GM12878 (cell line): ENCODE data around the gene H6PD. TPM values are rescaled to one million over a fixed set of nuclear protein-coding genes. Genes with fewer than 3 reads are reported as not detected.

Experiments
- ATAC-seq: fragments of 200-7000 bp; cut with Tn5 transposase; 3 replicates; pipeline ENCODE4 v1.9.1; 2020; ENCODE audit warnings: mild to moderate bottlenecking, moderate library complexity
- BruUV-seq: library from RNA; stranded (reverse); fragments of 400-500 nt; replicated peaks from 2 replicates; lab custom pipeline; 2021; lab: Mats Ljungman, UMichigan
- CTCF ChIA-PET: fragments of 300-600 bp; sonication (Branson Sonifier 250); formaldehyde crosslinking; extraction: SDS; loops from one replicate; lab custom pipeline; 2021; ENCODE audit warnings: inconsistent platforms; lab: Yijun Ruan, JAX
- POLR2A ChIA-PET: fragments of 350-600 bp; formaldehyde crosslinking; extraction: SDS; loops from one replicate; lab custom pipeline; 2021; ENCODE audit warnings: inconsistent platforms; lab: Charles Lee
- RAD21 ChIA-PET: fragments of 300-600 bp; sonication (Branson Sonifier 250); formaldehyde crosslinking; loops from one replicate; lab custom pipeline; 2023; ENCODE audit warnings: antibody characterized with exemption; ENCODE audit not compliant: unreplicated experiment; lab: Charles Lee
- SMC1A ChIA-PET: fragments of 300-600 bp; sonication (Branson Sonifier 250); formaldehyde crosslinking; loops from one replicate; lab custom pipeline; 2023; ENCODE audit not compliant: unreplicated experiment, uncharacterized antibody; lab: Charles Lee
- DNase-seq: peaks from one replicate; pipeline ENCODE4 v3.0.0-alpha.2; 2011; ENCODE audit warnings: low read depth, low spot score
- FAIRE-seq: peaks from 3 replicates; lab custom pipeline; 2011; peaks lifted over from hg19 to GRCh38; lab: Jason Lieb, UNC
- H2AFZ ChIP-seq: 2 replicates; pipeline ENCODE4 v1.6.0; 2011; ENCODE audit warnings: low read depth, low read length, control low read depth; ENCODE audit not compliant: control insufficient read depth
- H3K27ac ChIP-seq: 2 replicates; pipeline ENCODE4 v1.5.1; 2011; ENCODE audit warnings: control low read depth; ENCODE audit not compliant: control insufficient read depth, insufficient read depth
- H3K27me3 ChIP-seq, 2 experiments: replicated peaks in 1 of 2; 2 replicates each; pipeline versions ENCODE4 v1.6.0 to v1.6.1; 2011; ENCODE audit warnings: low read length in 1 of 2; ENCODE audit not compliant: control insufficient read depth in 2 of 2, insufficient read depth in 2 of 2
- H3K36me3 ChIP-seq, 2 experiments: 2 replicates each; pipeline ENCODE4 v1.5.1; 2011; ENCODE audit warnings: low read length in 1 of 2; ENCODE audit not compliant: control insufficient read depth in 2 of 2, insufficient read depth in 2 of 2
- H3K4me1 ChIP-seq: 2 replicates; pipeline ENCODE4 v1.6.1; 2011; ENCODE audit warnings: mild to moderate bottlenecking, low read length, moderate library complexity, mixed read lengths; ENCODE audit not compliant: control insufficient read depth, insufficient read depth
- H3K4me2 ChIP-seq: 2 replicates; pipeline ENCODE4 v1.6.0; 2011; ENCODE audit warnings: control low read depth; ENCODE audit not compliant: control insufficient read depth, insufficient read depth
- H3K4me3 ChIP-seq: fragments of 200-600 bp; sonication (generic); 2 replicates; pipeline ENCODE4 v1.5.1; 2016
- H3K79me2 ChIP-seq: 2 replicates; pipeline ENCODE4 v1.6.0; 2011; ENCODE audit warnings: low read length; ENCODE audit not compliant: control insufficient read depth, insufficient read depth
- H3K9ac ChIP-seq: 2 replicates; pipeline ENCODE4 v1.8.0; 2011; ENCODE audit warnings: low read length, control low read depth, mixed read lengths; ENCODE audit not compliant: control insufficient read depth, insufficient read depth
- H3K9me3 ChIP-seq: replicated peaks from 3 replicates; pipeline ENCODE4 v1.5.1; 2011; ENCODE audit warnings: mild to moderate bottlenecking, low read length; ENCODE audit not compliant: control insufficient read depth, insufficient read depth
- H4K20me1 ChIP-seq: 2 replicates; pipeline ENCODE4 v1.6.0; 2011; ENCODE audit not compliant: control insufficient read depth, insufficient read depth
- BHLHE40 ChIP-seq, 2 experiments: fragments of 450-650 bp in 1 of 2; IDR thresholded peaks; 2 replicates each; pipeline ENCODE4 v1.6.1; 2011 to 2017; ENCODE audit warnings: low read depth in 2 of 2, borderline replicate concordance in 1 of 2, improper control_type of control experiment in 1 of 2, low read length in 1 of 2, mild to moderate bottlenecking in 1 of 2
- DPF2 ChIP-seq: fragments of 450-650 bp; IDR thresholded peaks from 2 replicates; pipeline ENCODE4 v1.6.1; 2017; ENCODE audit warnings: mild to moderate bottlenecking
- EED ChIP-seq: sonication (generic); IDR thresholded peaks from 2 replicates; pipeline ENCODE4 v1.6.1; 2016; ENCODE audit warnings: antibody characterized with exemption, low read depth
- IKZF2 ChIP-seq, 2 experiments: fragments of 450-650 bp; IDR thresholded peaks; 2 replicates each; pipeline ENCODE4 v1.6.1; 2017; ENCODE audit warnings: mild to moderate bottlenecking in 2 of 2, moderate library complexity in 2 of 2
- WGBS: methylation state at CpG from one replicate; pipeline ENCODE4 v1.1.6; 2016; ENCODE audit warnings: low lambda C conversion rate; ENCODE audit not compliant: insufficient replicate concordance, insufficient coverage; ENCODE audit errors: missing lambda C conversion rate; 5-methylcytosine and 5-hydroxymethylcytosine counted together
- in situ Hi-C: fragments of 300-500 bp; cut with MboI; formaldehyde crosslinking; loops from 9 replicates; pipeline ENCODE4 v1.14.3; 2018; ENCODE audit warnings: mixed read lengths
- intact Hi-C: fragments of 100-400 bp; cut with micrococcal nuclease; formaldehyde crosslinking; loops from one replicate; pipeline ENCODE4 v1.14.2; 2022; ENCODE audit not compliant: unreplicated experiment
- polyA plus RNA-seq, 11 experiments: library from polyadenylated mRNA; depleted of rRNA in 4 of 11; unstranded in 6 of 11; stranded (reverse) in 5 of 11; fragments of >200 nt; fragmentation: Nextera tagmentation in 4 of 11; fragmentation: Illumina TruSeq in 1 of 11; extraction: Ambion mirVana in 4 of 11; extraction: Trizol in 1 of 11; gene quantifications; 1 replicate in 1 of 11; 2 replicates in 10 of 11; pipeline versions ENCODE4 v1.2.1 to v1.2.3, GENCODE V29; 2011 to 2016; ENCODE audit warnings: inconsistent platforms in 2 of 11, missing spikeins in 2 of 11, low read depth in 1 of 11
- total RNA-seq, 4 experiments: library from RNA; depleted of rRNA in 3 of 4; stranded (reverse); fragments of >200 nt in 3 of 4; fragmentation: Illumina TruSeq in 1 of 4; extraction: Trizol in 1 of 4; gene quantifications; 2 replicates each; pipeline versions ENCODE4 v1.2.1 to v1.2.3, GENCODE V29; 2013 to 2021
- TF ChIP-seq, protein P1 (sequence below): IDR thresholded peaks from 2 replicates; pipeline ENCODE4 v1.6.1; 2012; ENCODE audit warnings: mild to moderate bottlenecking, low read depth, low read length

The H6PD gene
- total and polyA plus RNA-seq, 10 of the 15 experiments (the other 5 are each of a cell fraction or from before 2014, with no cell fraction given): 1.2 to 20.7 (median 7.7) TPM

- peak; percentile 21; the same call in 2 of the 3 replicates for ATAC-seq
- POLR2A ChIA-PET: no interaction called here
- intact Hi-C loops (no loop called here), in situ Hi-C loops (no loop called here)
- H3K9me3 ChIP-seq: no peaks in the 10 kb centered on the region
- SMC1A ChIA-PET: interaction anchor here (1.4 kb wide), 1 partner anchor 26 kb away, joined by 3 read pairs; no protein-coding TSS in a partner anchor
- no peak overlapping the region for H3K27ac ChIP-seq
- no peak overlapping the region for H2AFZ ChIP-seq
- no peak overlapping the region for H3K4me3 ChIP-seq
- no peak overlapping the region for H3K9ac ChIP-seq
- DNase-seq: no peak
- peaks cover 17% of the 10 kb centered on the region for H3K4me1 ChIP-seq
- WGBS: 13% methylated on average over 5 of the region's 7 CpGs
- no peaks in the 10 kb centered on the region for H4K20me1 ChIP-seq
- RAD21 ChIA-PET: no interaction called here
- CTCF ChIA-PET: no interaction called here
- TF ChIP-seq EED: 0 out of 2 replicates have a peak, but pooled peaks have one; percentile 1
- TF ChIP-seq, protein P1, sequence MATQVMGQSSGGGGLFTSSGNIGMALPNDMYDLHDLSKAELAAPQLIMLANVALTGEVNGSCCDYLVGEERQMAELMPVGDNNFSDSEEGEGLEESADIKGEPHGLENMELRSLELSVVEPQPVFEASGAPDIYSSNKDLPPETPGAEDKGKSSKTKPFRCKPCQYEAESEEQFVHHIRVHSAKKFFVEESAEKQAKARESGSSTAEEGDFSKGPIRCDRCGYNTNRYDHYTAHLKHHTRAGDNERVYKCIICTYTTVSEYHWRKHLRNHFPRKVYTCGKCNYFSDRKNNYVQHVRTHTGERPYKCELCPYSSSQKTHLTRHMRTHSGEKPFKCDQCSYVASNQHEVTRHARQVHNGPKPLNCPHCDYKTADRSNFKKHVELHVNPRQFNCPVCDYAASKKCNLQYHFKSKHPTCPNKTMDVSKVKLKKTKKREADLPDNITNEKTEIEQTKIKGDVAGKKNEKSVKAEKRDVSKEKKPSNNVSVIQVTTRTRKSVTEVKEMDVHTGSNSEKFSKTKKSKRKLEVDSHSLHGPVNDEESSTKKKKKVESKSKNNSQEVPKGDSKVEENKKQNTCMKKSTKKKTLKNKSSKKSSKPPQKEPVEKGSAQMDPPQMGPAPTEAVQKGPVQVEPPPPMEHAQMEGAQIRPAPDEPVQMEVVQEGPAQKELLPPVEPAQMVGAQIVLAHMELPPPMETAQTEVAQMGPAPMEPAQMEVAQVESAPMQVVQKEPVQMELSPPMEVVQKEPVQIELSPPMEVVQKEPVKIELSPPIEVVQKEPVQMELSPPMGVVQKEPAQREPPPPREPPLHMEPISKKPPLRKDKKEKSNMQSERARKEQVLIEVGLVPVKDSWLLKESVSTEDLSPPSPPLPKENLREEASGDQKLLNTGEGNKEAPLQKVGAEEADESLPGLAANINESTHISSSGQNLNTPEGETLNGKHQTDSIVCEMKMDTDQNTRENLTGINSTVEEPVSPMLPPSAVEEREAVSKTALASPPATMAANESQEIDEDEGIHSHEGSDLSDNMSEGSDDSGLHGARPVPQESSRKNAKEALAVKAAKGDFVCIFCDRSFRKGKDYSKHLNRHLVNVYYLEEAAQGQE: no peak
- TF ChIP-seq DPF2: peak; percentile 10; the same call in 1 of the 2 replicates
- peak in 1 of 2 experiments; percentile 56; a peak in 1 of 4 replicates for TF ChIP-seq BHLHE40 (IDR thresholded peaks at IDR 0.05; ENCODE audit: borderline replicate concordance in 1 of 2, low read depth in 2 of 2, low read length in 1 of 2)
- TF ChIP-seq IKZF2 (IDR thresholded peaks at IDR 0.05): 0 out of 4 replicates have a peak, but pooled peaks of 1 of the 2 experiments have one; percentile 4
- no peak for FAIRE-seq
- peak overlapping the region; percentile 21 for H3K4me2 ChIP-seq
- H3K27me3 ChIP-seq: peaks cover 0 to 2% of the 10 kb centered on the region in 2 experiments; a peak in 1 of 4 replicates
- no TSS peak for BruUV-seq
- H3K36me3 ChIP-seq: no peaks in the 10 kb centered on the region
- H3K79me2 ChIP-seq: no peaks in the 10 kb centered on the region
Measured at GRCh38 chr1:9316080-9316444, 81.5 kb downstream of the H6PD start.
